ENCODE data around the gene NDFIP1. TPM values are rescaled to one million over a fixed set of nuclear protein-coding genes. Genes with fewer than 3 reads are reported as not detected.

NDFIP1 gene
- total RNA-seq, 1 experiment from 2014 or later = 41.3 TPM

DNA sequence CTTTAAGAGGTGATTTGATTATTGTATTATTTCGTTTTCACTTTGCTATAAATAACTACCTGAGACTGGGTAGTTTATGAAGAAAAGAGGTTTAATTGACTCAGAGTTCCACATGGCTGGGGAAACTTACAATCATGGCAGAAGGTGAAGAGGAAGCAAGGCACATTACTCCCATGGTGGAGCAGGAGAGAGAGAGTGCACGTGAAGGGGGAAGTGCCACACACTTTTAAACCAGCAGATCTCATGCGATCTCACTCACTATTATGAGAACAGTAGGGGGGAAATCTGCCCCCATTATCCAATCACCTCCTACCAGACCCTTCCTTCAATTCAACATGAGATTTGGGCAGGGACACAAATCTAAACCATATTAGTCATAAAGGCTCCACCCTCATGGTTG lies 36.1 kb upstream of the NDFIP1 start:
- Histone ChIP-seq H4K20me1 (ENCODE audit: insufficient read depth, low read depth, low read length) (no peaks in the 10 kb centered on the region), H3K9me2 (replicated peaks; ENCODE audit: insufficient read depth, low read length) (no peaks in the 10 kb centered on the region), H3K4me1 (ENCODE audit: low read length) (no peaks in the 10 kb centered on the region), H3K79me2 (ENCODE audit: low read length) (no peaks in the 10 kb centered on the region), H3K4me3 (ENCODE audit: low read length) (no peak overlapping the region), H3K36me3 (ENCODE audit: insufficient read depth, low read length) (no peaks in the 10 kb centered on the region), H3K27ac (ENCODE audit: low read length) (no peak overlapping the region), H2AFZ (ENCODE audit: low read length) (no peak overlapping the region), H3K4me2 (ENCODE audit: low read depth, low read length, poor library complexity, severe bottlenecking) (no peak overlapping the region), H3K9ac (ENCODE audit: low read length) (no peak overlapping the region), H3K27me3 (ENCODE audit: low read length) (no peaks in the 10 kb centered on the region), H3K9me3 (ENCODE audit: low read length) (no peaks in the 10 kb centered on the region)
- DNase-seq = no peak

DNA sequence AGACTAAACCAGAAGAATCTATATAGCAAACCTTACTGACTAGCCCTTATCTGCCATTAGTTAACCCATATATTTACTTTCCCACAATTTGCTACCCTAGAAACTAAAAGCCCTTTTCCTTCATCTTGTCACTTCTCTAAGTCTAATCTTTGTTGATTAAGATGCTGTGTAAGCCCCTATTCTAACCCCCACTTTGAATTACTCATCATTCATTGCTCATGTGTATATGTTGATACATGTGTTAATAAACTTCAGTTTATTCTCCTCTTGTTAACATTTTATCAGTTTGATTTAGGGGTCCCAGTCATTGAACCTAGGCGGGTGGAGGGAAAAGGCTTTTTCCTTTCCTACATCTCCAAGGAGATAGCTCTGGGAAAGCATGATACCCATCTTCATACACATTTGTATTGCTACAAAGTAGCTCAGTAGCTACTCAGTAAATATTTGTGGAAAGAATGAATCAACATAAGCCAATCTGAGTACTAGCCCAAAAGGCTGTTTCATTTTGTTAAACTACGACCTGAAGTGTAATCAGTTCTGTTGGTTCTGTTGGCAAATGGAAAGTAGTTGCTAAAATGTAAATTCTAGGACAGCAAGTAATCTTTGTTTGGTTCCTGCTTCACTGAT lies 35.1 kb upstream of the NDFIP1 start:
- DNase-seq = no peak
- H3K27ac ChIP-seq (ENCODE audit: low read length) = no peak overlapping the region
- no peaks in the 10 kb centered on the region for H3K36me3 ChIP-seq (ENCODE audit: insufficient read depth, low read length)
- H4K20me1 ChIP-seq (ENCODE audit: insufficient read depth, low read depth, low read length) = no peaks in the 10 kb centered on the region
- H3K27me3 ChIP-seq (ENCODE audit: low read length) = no peaks in the 10 kb centered on the region
- no peaks in the 10 kb centered on the region for H3K9me2 ChIP-seq (replicated peaks; ENCODE audit: insufficient read depth, low read length)
- no peak overlapping the region for H3K4me2 ChIP-seq (ENCODE audit: low read depth, low read length, poor library complexity, severe bottlenecking)
- no peak overlapping the region for H2AFZ ChIP-seq (ENCODE audit: low read length)
- H3K4me3 ChIP-seq (ENCODE audit: low read length) = no peak overlapping the region
- no peaks in the 10 kb centered on the region for H3K79me2 ChIP-seq (ENCODE audit: low read length)
- no peaks in the 10 kb centered on the region for H3K9me3 ChIP-seq (ENCODE audit: low read length)
- H3K4me1 ChIP-seq (ENCODE audit: low read length) = peaks cover 6% of the 10 kb centered on the region
- H3K9ac ChIP-seq (ENCODE audit: low read length) = no peak overlapping the region

DNA sequence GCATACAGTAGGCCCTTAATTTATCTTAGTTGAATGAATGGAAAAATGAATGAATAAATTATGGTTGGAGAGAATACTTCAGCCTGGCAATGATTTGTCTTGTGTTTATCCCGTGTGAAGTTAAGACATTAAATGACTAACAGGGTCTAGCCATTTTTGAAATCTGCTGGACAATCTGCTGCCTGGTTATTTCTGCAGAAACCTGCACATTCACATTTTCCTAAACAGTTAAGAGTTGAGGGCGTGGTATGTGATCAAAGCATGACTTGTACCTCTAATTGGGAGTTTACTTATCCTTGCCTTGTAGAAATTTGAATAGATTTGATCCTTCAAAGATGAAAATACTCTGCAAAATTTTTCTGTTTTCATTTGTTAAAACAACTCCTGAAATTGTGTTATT lies 34.6 kb upstream of the NDFIP1 start:
- H2AFZ ChIP-seq (ENCODE audit: low read length) = no peak overlapping the region
- DNase-seq = no peak
- no peak overlapping the region for H3K27ac ChIP-seq (ENCODE audit: low read length)
- H3K9me2 ChIP-seq (replicated peaks; ENCODE audit: insufficient read depth, low read length) = no peaks in the 10 kb centered on the region
- no peak overlapping the region for H3K4me2 ChIP-seq (ENCODE audit: low read depth, low read length, poor library complexity, severe bottlenecking)
- no peak overlapping the region for H3K4me3 ChIP-seq (ENCODE audit: low read length)
- H3K4me1 ChIP-seq (ENCODE audit: low read length) = peaks cover 6% of the 10 kb centered on the region
- H3K79me2 ChIP-seq (ENCODE audit: low read length) = no peaks in the 10 kb centered on the region
- H4K20me1 ChIP-seq (ENCODE audit: insufficient read depth, low read depth, low read length) = no peaks in the 10 kb centered on the region
- H3K9ac ChIP-seq (ENCODE audit: low read length) = no peak overlapping the region
- no peaks in the 10 kb centered on the region for H3K9me3 ChIP-seq (ENCODE audit: low read length)
- no peaks in the 10 kb centered on the region for H3K27me3 ChIP-seq (ENCODE audit: low read length)
- no peaks in the 10 kb centered on the region for H3K36me3 ChIP-seq (ENCODE audit: insufficient read depth, low read length)

DNA sequence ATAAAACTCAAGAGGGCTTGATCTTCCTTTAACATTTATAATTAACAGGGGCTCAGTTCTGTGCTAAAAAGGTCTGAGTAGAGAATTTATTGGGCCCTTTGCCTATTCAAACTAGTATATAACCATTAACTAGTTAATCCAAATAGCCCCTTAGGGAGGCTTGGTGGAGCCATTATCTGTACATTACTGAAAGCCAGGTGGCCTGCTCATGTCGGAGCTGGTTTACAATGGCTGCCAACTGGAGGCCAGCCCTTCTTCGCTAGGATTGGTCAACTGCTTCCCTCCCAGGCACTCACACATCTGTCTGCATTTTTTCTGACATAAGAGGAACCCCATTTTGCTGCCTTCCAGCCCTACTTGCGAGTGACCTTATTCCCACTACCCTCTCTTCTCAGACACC lies 30.4 kb upstream of the NDFIP1 start:
- H3K9me2 ChIP-seq (replicated peaks; ENCODE audit: insufficient read depth, low read length) = no peaks in the 10 kb centered on the region
- H3K36me3 ChIP-seq (ENCODE audit: insufficient read depth, low read length) = no peaks in the 10 kb centered on the region
- H4K20me1 ChIP-seq (ENCODE audit: insufficient read depth, low read depth, low read length) = no peaks in the 10 kb centered on the region
- no peak overlapping the region for H3K4me3 ChIP-seq (ENCODE audit: low read length)
- no peak overlapping the region for H3K27ac ChIP-seq (ENCODE audit: low read length)
- H3K9me3 ChIP-seq (ENCODE audit: low read length) = no peaks in the 10 kb centered on the region
- no peaks in the 10 kb centered on the region for H3K27me3 ChIP-seq (ENCODE audit: low read length)
- peaks cover 6% of the 10 kb centered on the region for H3K4me1 ChIP-seq (ENCODE audit: low read length)
- H3K9ac ChIP-seq (ENCODE audit: low read length) = no peak overlapping the region
- no peak overlapping the region for H3K4me2 ChIP-seq (ENCODE audit: low read depth, low read length, poor library complexity, severe bottlenecking)
- no peak overlapping the region for H2AFZ ChIP-seq (ENCODE audit: low read length)
- no peaks in the 10 kb centered on the region for H3K79me2 ChIP-seq (ENCODE audit: low read length)
- DNase-seq = no peak

- Histone ChIP-seq H3K4me1 (ENCODE audit: low read length) (peaks cover 6% of the 10 kb centered on the region), H3K4me2 (ENCODE audit: low read depth, low read length, poor library complexity, severe bottlenecking) (no peak overlapping the region), H3K36me3 (ENCODE audit: insufficient read depth, low read length) (no peaks in the 10 kb centered on the region), H3K4me3 (ENCODE audit: low read length) (no peak overlapping the region), H3K27me3 (ENCODE audit: low read length) (no peaks in the 10 kb centered on the region), H3K79me2 (ENCODE audit: low read length) (no peaks in the 10 kb centered on the region), H3K27ac (ENCODE audit: low read length) (no peak overlapping the region), H2AFZ (ENCODE audit: low read length) (no peak overlapping the region), H3K9me2 (replicated peaks; ENCODE audit: insufficient read depth, low read length) (no peaks in the 10 kb centered on the region), H4K20me1 (ENCODE audit: insufficient read depth, low read depth, low read length) (no peaks in the 10 kb centered on the region), H3K9ac (ENCODE audit: low read length) (no peak overlapping the region), H3K9me3 (ENCODE audit: low read length) (no peaks in the 10 kb centered on the region)
- DNase-seq = no peak
Observed at GRCh38 chr5:142078706-142079105, 29.9 kb upstream of the NDFIP1 start.

DNA sequence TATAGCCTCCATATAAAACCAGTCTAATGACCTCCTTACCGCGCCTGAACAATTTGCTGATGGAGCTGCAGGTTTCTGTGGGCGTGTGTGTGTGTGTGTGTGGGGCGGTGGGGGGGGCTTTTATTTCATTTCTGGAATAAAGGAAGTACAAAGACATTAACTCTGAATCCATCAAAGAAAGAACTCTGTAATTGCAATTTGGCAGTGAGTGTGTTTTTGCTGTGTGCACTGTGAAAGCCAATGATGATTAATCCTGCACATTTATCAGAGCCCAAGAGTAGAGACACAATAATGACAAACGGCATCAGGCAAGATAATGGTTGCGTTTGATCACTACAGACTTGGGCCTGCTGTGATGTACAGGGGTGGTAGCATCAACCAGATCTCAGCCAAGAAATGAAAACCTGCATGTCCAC lies 29.3 kb upstream of the NDFIP1 start:
- Histone ChIP-seq H3K9me2 (replicated peaks; ENCODE audit: insufficient read depth, low read length) (no peaks in the 10 kb centered on the region), H3K4me2 (ENCODE audit: low read depth, low read length, poor library complexity, severe bottlenecking) (no peak overlapping the region), H3K9ac (ENCODE audit: low read length) (no peak overlapping the region), H4K20me1 (ENCODE audit: insufficient read depth, low read depth, low read length) (no peaks in the 10 kb centered on the region), H3K9me3 (ENCODE audit: low read length) (no peaks in the 10 kb centered on the region), H3K36me3 (ENCODE audit: insufficient read depth, low read length) (no peaks in the 10 kb centered on the region), H2AFZ (ENCODE audit: low read length) (no peak overlapping the region), H3K4me3 (ENCODE audit: low read length) (no peak overlapping the region), H3K79me2 (ENCODE audit: low read length) (no peaks in the 10 kb centered on the region), H3K4me1 (ENCODE audit: low read length) (peaks cover 6% of the 10 kb centered on the region), H3K27me3 (ENCODE audit: low read length) (no peaks in the 10 kb centered on the region), H3K27ac (ENCODE audit: low read length) (no peak overlapping the region)
- DNase-seq = no peak

- no peak for DNase-seq
- no peak overlapping the region for H2AFZ ChIP-seq (ENCODE audit: low read length)
- no peak overlapping the region for H3K27ac ChIP-seq (ENCODE audit: low read length)
- peaks cover 6% of the 10 kb centered on the region for H3K4me1 ChIP-seq (ENCODE audit: low read length)
- no peak overlapping the region for H3K9ac ChIP-seq (ENCODE audit: low read length)
- no peak overlapping the region for H3K4me3 ChIP-seq (ENCODE audit: low read length)
- no peaks in the 10 kb centered on the region for H3K27me3 ChIP-seq (ENCODE audit: low read length)
- no peak overlapping the region for H3K4me2 ChIP-seq (ENCODE audit: low read depth, low read length, poor library complexity, severe bottlenecking)
- H4K20me1 ChIP-seq (ENCODE audit: insufficient read depth, low read depth, low read length) = no peaks in the 10 kb centered on the region
- no peaks in the 10 kb centered on the region for H3K9me2 ChIP-seq (replicated peaks; ENCODE audit: insufficient read depth, low read length)
- H3K9me3 ChIP-seq (ENCODE audit: low read length) = no peaks in the 10 kb centered on the region
- H3K79me2 ChIP-seq (ENCODE audit: low read length) = no peaks in the 10 kb centered on the region
- no peaks in the 10 kb centered on the region for H3K36me3 ChIP-seq (ENCODE audit: insufficient read depth, low read length)
Observed at GRCh38 chr5:142080248-142080647, 28.3 kb upstream of the NDFIP1 start.

DNA sequence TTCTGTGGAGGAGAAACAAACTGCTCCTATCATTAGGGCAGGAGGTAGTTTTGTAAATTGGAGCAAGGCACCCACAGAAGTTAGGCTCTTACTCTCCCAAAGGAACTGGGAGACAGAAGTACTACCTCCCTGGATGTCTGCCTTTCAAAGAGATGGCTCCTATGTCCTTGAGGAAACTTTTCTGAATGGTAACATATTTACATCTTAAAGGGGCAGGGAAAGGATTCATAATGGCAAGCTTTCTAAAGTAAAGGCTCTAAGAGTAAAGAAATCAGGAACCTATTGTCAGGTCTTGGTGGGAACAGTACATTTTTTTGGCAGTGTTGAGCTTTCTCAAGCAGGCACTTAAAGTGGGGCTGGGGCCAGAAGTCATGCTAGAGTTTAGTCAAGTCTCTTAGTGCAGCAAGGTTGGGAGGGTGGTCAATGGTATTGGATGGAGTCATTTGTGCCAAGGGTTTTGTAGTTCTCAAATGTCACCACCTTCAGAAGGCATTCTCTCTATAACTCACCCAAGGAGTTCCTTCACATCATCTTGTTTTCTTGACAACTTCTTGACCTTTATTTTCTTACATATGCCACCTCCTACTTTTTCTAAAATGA lies 26.3 kb upstream of the NDFIP1 start:
- Histone ChIP-seq H3K9me2 (replicated peaks; ENCODE audit: insufficient read depth, low read length) (no peaks in the 10 kb centered on the region), H3K36me3 (ENCODE audit: insufficient read depth, low read length) (no peaks in the 10 kb centered on the region), H3K27me3 (ENCODE audit: low read length) (no peaks in the 10 kb centered on the region), H3K9ac (ENCODE audit: low read length) (no peak overlapping the region), H3K4me3 (ENCODE audit: low read length) (no peak overlapping the region), H3K4me1 (ENCODE audit: low read length) (peaks cover 6% of the 10 kb centered on the region), H2AFZ (ENCODE audit: low read length) (no peak overlapping the region), H3K79me2 (ENCODE audit: low read length) (no peaks in the 10 kb centered on the region), H3K9me3 (ENCODE audit: low read length) (no peaks in the 10 kb centered on the region), H4K20me1 (ENCODE audit: insufficient read depth, low read depth, low read length) (no peaks in the 10 kb centered on the region), H3K4me2 (ENCODE audit: low read depth, low read length, poor library complexity, severe bottlenecking) (no peak overlapping the region), H3K27ac (ENCODE audit: low read length) (no peak overlapping the region)
- no peak for DNase-seq
